GM04504 (cell line): Measurements from ENCODE around the gene CMKLR1.

Experiments
- DNase-seq: peaks from one replicate; pipeline ENCODE4 v3.0.0-alpha.2; 2012; ENCODE audit warnings: low read depth

CMKLR1 gene

DNA sequence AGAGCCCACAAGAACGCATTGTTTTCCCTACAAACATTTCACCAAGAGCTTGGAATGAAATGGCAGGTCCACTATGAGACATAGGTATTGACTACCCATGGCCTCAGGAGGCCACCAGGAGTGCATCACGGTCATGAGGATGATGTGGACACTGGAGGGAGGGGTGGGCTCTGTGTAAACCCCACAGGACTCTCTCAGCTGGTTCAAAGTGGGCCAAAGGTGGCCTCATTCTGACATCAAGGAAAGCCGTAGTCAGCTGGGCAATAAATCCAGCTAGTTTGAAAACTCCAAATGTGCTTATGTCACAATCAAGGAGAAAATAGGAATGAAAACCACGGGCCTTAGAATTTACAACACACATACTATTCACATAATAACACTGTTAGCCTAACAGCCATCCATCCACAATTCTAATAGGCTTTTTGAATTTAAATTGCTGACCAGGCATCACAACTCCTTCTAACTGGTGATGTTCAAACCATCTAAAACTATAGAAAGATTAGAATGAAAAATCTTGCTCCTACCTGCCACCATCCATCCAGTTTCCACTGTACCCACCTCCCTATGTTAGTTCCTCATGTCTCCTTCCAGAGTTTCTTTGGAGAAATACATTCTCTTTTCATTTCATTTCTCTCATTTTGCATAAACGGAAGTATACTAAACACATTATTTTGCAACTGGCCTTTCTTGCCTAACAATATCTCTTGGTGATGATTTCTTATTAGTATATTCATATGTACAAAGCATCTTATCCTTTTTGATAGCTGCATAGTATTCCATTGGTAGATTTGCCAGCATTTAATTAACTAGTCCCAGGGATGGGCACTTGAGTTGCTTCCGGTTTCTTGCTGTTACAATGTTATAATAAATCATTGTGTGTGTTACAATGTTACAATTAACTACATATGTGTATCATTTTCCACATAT, 21.5 kb downstream of the CMKLR1 start:
- DNase-seq, result no peak

DNA sequence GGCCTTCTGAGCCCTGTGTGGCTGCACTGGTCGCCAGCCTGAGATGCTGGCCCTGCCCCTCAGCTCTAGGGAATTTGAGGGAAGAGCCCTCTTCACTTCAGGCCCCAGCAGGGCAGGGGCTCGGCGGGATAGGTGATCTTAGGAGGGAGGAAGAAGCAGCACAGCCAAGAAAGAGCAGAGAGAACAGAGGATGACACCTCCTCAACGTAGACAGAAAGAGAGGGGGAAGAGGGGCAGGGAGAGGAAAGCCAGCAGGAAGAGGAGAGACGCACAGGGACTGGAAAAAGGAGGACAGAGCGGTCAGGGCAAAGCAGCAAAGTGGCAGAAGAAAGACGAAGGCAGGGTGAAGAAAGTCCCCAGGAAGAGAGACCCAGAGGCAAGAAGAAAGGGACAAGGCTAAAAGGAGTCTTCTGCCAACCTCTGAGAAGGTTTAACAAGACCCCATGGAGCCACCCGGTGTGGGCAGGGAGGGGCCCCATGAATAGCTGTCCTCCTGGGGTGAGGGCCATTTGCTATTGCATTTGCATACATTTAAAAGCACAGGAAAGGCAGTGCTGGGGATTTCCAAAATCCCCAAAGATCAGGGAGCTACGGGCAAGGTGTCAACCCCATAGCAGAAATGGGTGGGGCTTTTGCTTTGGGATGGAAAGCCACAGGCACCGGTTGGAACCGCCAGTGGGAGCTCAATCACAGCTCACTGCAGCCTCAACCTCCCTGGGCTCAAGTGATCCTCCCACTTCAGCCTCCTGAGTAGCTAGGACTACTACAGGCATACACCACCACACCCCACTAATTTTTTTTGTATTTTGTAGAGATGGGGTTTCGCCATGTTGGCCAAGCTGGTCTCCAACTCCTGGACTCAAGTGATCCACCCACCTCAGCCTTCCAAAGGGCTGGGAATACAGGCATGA, 22.7 kb downstream of the CMKLR1 start:
- DNase-seq, result no peak

GRCh38 chr12:108315486-108316105, 23.5 kb downstream of the CMKLR1 start:
- no peak for DNase-seq

DNA sequence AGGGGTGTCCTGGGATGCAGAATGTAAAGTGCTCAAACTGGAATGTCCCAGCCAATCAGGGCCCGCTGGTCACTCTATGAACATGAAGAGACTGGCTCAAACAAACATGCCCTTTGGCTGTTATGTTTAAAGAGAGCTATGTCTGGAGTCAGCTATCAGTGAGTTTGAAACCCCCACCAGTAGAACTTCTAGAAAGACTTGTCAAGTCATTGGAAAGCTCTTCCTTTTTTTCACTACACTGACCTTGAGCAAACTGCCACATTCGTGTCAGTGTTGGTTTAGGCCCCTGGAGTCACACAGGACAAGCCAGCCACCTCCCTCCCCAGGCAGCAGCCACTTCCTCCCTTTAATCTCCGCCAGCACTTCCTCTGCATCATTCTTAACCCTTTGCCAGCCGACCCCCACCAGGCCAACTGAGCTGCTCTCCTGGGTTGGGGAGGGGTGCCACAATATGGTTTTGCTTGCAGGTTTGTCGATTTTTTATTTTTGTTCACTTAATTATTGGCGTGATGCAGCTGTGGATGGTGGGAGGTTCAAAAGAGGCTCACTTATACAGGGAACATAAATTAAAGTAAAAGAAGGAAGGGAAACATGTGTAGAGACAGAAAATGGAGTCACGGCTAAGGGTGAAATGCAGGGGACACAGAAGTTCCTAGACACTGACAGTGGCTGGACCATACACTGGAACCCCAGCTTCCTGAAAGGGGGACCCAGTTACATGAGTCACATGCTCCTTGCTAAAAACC, 25.3 kb downstream of the CMKLR1 start:
- DNase-seq, result no peak

GRCh38 chr12:108313241-108313605, 25.9 kb downstream of the CMKLR1 start:
- no peak for DNase-seq

DNA sequence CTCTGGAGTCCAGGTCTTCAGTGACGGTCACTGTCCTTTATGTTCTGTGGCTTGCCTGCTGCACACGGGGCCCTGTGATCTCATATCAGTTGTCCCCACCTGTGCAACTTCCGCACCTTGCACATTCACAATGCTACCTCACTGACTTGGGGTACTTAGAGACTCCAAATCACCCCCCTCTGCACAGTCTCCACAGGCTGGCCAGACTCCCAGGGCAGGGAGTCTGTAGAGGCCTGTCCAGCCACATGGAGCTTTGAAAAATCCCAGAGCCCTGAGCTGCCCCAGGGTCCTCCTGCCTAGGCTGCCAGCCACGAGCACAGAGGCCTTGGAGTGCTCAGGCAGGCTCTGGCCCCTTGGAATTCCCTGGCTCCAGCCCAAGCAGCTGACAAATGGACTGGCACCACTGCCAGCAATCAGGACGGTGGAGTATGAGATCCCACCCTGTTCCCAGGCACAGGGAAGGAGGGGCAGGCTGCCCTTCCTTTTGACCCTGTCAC, 26.4 kb downstream of the CMKLR1 start:
- DNase-seq, result no peak

DNA sequence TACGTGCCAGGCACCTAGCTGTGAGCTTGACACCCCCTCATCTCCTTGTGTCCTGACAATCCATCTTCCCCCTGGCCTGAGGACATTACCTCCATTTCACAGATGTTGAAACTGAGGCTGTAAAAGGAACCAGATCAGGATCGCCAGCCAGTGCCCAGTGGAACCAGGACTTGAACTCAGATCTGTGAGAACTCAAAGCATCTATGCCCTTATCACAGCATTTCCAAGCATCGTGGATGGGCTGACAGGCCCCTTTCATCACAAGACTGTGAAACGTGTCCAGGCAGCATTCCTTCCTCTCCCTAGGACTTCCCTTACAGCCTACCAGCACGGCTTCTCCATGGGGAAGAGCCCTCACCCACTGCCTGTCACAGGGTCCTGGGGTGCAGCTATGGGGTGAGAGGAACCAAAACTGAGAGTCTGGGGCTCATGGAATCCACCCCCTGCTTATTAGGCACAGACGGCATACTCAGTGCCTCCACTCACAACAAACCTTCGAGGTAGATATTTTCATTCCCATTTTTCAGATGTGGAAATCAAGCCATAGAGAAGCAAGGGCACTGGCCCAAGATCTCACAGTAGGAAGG, 26.9 kb downstream of the CMKLR1 start:
- no peak for DNase-seq

GRCh38 chr12:108311605-108312004, 27.5 kb downstream of the CMKLR1 start:
- no peak for DNase-seq

DNA sequence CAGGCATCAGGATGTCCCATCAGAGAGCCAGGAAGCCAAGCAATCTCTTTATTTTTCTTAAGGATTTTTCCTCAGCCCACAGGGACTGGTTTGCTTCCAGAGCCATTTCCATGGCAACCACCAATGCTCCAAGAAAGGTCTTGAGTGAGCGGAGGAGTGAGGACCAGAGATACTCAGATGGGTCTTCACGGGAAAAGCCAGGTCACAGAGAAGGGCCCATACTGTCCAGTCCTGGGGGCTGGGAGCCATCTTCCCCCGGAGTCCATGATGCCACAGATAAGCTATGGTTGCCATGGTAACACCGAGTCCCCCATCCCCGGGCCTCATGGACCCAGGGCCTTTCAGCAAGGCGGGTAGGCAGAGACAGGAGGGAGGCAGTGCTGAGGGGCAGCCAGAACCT, 28.6 kb downstream of the CMKLR1 start:
- no peak for DNase-seq

- no peak for DNase-seq
Measured at GRCh38 chr12:108309674-108310312, 29.3 kb downstream of the CMKLR1 start.

GRCh38 chr12:108308395-108309085, 30.6 kb downstream of the CMKLR1 start:
- peak; percentile 6 for DNase-seq

GRCh38 chr12:108307006-108307405, 32.1 kb downstream of the CMKLR1 start:
- DNase-seq, result peak; percentile 57

GRCh38 chr12:108306506-108306905, 32.6 kb downstream of the CMKLR1 start:
- no peak for DNase-seq

- peak; percentile 41 for DNase-seq
Measured at GRCh38 chr12:108305991-108306501, 33.1 kb downstream of the CMKLR1 start.

GRCh38 chr12:108305520-108305919, 33.6 kb downstream of the CMKLR1 start:
- peak; percentile 87 for DNase-seq

- no peak for DNase-seq
Measured at GRCh38 chr12:108304633-108305032, 34.5 kb downstream of the CMKLR1 start.

DNA sequence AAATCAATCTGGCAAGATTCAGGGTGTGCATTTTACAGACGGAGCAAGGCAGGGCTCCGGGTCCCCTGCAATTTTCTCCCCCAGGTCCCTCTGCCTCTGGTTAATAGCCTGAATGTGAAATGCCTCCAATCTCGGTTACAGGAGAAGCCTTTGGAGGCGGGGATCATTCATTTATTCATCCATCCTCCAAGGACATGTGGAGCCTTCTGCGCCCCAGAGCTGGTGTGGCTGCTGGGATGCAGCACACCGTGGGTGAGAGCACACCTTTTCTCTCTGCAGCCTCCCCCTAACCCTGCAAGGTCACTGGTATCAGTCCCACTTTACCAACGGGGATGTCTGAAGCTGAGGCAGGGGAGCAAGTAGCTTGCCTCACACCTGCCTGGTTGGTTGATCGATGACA, 35.4 kb downstream of the CMKLR1 start:
- no peak for DNase-seq

- peak; percentile 14 for DNase-seq
Measured at GRCh38 chr12:108302403-108303311, 36.5 kb downstream of the CMKLR1 start.

GRCh38 chr12:108302016-108302402, 37.1 kb downstream of the CMKLR1 start:
- DNase-seq, result no peak
